GM21423 (cell line): ENCODE results near the gene HK1.

ENCODE experiments used
- ATAC-seq: cut with Tn5 transposase; IDR thresholded peaks from one replicate; pipeline ENCODE4 v1.9.1; 2021; ENCODE audit warnings: mild to moderate bottlenecking, moderate library complexity; ENCODE audit not compliant: unreplicated experiment

Gene HK1

DNA sequence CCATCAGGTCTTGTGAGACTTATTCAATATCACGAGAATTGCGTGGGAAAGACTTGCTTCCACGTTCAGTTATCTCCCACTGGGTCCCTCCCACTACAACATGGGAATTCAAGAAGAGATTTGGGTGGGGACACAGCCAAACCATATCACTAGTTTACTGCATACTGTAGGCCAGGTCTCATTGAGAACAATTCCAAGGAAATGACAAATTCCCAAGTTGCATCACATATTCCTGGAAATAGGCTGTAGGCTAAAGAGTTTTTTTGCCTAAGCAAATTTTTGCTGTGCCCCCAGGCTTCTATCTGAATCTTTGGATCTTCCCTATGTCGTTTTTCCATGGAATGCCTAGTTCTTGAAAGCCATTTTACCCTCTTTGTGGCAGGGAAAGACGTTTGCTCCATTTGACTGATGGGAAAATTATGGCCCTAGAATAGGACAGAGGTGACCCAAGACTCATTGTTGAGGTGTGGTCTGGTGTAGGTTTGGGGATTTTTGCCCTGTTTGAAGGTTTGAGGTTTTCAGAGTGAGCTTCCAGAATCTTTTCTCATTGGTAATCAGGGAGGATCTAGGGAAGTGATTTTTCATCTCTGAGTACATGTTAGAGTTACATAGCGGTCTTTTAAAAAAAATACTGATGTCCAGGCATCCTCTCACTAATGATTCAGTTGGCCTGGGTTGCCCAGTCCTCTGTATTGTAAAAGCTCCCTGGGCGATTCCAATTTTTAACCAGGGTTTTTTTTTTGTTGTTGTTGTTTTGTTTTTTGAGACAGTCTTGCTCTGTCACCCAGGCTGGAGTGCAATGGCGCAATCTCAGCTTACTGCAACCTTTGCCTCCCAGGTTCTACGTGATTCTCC lies 94.1 kb downstream of the HK1 start:
- no peak for ATAC-seq

DNA sequence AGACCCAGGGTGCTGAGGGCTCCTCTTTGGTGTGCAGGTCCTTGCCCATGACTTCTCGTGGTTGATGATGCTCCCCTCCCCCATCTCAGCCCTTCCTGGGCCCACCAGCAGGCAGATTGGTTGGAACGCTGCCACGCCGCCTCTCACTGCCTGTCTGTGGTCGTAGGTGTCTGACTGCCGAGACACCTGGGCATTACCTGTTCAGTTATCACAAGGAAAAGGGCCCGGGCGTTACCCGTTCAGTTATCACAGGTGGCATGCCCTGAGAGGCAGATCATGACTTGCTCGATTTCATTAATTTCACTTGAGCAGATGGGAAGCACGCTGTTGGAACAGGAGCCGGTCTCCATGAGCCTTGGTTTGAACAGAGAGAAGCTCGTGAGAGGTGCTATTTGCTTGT lies 95.9 kb downstream of the HK1 start:
- ATAC-seq = no peak

DNA sequence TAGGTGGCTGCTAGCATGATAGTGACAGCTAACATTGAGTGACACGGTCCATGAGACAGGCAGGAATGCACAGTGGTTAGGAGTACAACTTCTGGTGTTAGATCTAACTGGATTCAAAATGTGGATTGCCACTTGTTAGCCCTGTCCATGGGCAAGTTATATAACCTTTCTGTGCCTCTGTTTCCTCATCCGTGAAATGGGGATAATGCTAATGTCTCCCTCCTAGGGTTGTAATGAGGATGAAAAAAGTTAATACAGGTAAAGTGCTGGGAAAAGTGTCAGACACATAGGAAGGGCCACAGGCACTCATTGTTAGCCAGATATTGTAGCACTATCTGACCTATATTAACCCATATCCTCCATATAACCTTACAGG lies 96.6 kb downstream of the HK1 start:
- ATAC-seq = no peak

DNA sequence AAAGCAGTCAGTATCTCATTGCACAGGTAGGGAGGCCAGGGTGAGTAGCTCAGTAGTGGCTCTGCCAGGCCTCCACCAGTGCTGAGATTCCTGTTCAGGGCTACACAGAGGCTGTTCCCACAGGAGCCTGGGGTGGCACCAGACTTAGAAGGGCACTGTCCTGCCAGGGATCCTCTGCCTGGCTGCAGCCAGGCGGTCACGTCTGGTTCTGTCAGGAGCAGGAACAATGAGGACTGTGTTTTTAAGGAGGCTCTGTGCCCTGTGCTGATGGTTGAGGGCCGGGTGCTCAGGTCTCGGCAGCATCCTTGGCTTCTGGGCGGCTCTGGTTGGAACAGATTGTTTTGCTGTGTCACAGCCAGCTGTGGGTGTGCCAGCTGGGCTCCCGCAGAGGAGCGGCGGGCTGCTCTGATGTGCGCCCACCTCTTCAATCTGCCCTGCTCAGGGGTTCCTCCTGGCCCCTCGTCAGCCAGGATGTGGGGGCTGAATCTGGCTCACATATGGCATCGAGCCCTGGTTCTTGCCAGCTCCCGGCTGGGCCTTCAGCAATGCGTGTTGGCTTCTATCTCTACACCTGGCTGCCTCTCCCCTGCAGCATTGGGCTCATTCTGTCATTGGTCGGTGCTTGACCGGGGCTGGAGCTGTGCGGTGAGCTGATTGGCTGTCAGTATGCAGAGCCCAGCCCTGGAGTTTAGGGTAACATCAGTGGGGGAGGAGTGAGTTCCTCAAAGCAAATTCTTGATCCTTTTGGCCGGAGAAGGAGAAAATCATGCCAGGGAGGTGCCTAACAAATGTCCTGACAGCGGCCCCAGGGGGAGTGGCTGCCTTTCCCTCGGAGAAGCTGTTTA lies 97.2 kb downstream of the HK1 start:
- ATAC-seq = no peak

DNA sequence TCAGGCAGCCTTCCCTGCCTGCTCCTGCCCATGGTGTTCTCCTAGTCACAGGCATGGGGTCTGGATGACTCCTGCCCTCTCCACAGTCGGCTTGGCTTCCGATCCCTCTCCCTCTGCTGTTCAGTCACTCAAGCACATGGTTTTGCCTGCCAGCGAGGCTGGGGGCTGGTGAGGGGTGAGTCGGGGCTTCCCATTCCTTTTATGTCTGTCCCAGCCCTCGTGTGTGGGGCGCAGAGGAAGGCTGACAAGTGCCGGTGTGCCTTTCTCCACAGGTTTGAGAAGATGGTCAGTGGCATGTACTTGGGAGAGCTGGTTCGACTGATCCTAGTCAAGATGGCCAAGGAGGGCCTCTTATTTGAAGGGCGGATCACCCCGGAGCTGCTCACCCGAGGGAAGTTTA lies 98.4 kb downstream of the HK1 start:
- ATAC-seq = no peak

DNA sequence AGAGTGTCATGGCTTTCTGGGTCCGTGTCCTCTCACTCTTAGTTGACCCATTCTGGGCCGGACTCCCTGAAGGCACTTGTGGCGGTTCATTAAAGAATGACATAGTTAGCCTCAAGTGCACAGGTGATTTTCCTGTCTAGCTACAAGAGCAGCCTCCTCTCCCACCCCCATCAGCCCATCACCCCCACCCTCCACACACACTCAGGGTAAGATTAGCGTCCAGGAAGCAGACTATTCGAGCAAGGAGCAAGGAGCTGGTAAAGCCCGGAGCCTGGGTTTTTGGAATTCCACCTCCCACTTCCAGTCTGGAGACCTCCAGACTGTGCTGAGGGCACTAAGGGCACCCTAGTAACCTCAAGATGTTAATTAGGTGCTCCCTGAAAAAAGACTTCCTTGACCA lies 98.9 kb downstream of the HK1 start:
- no peak for ATAC-seq

DNA sequence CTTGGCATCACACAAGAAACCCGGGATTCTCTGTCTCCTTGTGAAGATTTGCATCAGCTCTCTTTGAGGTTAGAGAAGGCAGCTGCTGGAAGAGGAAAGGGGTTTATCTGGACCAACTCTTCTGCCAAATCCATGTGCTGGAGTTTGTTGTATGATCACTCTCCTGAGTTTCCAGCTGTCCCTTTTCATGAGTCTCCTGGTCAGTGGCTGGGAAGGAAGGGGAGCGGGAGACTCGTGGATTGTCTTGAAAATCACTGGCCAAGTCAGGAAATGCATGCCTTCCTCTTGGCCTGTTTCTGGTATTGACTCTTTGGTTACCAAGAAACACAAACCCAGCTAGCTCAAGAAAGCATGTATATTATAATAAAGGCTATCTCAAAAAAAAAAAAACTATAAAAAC lies 99.6 kb downstream of the HK1 start:
- ATAC-seq = no peak

DNA sequence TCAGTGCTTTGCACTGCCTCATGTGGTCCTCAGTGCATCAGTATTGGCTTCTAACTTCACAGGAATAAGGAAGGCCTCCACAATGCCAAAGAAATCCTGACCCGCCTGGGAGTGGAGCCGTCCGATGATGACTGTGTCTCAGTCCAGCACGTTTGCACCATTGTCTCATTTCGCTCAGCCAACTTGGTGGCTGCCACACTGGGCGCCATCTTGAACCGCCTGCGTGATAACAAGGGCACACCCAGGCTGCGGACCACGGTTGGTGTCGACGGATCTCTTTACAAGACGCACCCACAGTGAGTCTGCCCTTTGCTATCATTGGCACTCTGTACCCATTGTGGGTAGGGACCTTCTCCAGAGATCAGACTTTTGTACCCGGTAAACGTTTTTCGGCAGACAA lies 101.5 kb downstream of the HK1 start:
- ATAC-seq = no peak

DNA sequence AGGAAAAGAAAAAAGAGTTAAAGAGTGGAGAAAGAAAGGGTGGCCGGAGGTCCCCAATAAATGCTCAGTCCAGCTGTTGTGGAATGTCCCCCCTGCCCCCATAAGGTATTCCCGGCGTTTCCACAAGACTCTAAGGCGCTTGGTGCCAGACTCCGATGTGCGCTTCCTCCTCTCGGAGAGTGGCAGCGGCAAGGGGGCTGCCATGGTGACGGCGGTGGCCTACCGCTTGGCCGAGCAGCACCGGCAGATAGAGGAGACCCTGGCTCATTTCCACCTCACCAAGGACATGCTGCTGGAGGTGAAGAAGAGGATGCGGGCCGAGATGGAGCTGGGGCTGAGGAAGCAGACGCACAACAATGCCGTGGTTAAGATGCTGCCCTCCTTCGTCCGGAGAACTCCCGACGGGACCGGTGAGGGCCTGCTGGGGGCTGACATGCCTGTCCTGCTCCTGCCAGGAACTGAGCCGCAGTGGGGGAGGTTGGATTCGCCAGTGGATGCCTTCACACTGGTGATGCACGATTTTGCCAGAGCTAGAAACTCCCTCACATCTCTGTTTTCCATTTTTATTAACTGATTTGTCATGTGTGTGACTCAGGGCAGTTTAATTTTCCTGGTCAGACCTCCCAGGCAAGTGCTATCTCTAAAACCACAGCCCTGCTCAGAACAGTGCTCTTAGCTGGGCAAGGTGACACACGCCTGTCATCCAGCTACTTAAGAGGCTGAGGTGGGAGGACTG lies 104.3 kb downstream of the HK1 start:
- ATAC-seq = no peak

DNA sequence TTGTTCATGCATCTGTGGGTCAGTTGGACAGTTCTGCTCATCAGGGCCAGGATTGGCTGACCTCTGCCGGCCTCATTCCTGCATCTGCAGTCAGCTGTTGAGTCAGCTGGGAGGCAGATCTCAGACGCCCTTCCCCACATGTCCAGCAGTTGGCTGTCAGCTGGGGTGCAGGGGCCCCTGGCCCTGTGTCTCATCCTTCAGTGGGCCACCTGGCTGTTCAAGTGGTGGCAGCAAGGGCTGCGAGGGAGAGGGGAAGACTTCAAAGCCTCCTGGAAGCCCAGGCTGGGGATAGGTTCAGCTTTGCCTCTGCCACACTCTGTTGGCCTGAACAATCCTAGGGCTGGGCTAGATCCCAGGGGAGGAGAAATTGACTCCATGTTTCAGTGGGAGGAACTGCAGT lies 105.3 kb downstream of the HK1 start:
- no peak for ATAC-seq

DNA sequence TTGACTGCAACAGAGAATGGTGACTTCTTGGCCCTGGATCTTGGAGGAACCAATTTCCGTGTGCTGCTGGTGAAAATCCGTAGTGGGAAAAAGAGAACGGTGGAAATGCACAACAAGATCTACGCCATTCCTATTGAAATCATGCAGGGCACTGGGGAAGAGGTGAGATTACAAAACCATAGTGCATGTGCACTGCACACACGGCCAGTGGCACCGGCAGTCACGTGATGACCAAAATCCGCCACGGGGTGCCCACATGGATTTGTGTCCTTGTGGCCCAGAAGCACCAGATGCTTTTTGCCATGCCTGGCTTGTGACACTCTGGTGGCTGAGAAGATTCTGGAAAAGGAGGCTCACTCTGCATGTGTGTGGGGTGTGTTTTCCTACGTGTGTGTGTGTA lies 106.0 kb downstream of the HK1 start:
- ATAC-seq = no peak

DNA sequence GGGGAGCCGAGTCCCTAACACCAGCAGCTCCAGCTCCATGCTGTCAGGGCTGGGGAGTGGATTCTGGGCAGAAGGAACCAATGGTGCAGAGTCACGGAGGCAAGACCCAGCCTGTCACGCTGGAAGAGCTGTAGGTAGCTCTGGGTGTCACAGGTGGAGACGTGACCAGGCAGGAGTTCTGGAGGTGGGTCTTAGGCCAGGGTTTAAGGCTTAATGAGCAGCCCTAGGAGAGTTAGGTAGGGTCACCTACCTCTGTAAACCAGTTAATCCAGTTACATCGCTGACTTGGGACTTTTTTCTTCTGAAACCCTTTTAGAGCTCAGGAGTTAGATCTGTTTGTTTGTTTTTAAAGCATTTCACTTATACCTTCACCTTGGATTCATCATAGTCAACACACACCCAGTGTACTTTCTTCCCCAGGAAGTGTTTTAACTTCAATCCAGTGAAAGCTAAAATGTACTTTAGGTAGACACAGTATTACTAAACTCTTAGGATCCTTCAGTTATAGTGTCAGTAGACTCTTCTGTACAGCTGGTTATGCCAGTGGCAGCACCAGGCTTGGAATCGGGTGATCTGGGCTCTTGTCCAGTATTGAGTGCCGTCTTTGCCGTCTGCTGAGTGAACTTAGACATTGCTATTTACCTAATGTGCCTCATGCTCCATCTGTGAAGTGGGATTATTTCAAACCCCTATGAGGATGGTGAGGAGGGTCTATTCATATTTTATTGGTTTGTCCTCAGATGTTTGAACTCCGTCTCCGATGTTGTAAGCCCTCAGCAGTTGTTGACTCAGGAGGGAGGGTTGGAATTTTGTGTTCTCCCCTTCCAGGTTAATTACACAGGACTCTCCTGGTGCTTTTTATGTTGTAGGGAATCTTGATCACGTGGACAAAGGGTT lies 107.4 kb downstream of the HK1 start:
- ATAC-seq = no peak

DNA sequence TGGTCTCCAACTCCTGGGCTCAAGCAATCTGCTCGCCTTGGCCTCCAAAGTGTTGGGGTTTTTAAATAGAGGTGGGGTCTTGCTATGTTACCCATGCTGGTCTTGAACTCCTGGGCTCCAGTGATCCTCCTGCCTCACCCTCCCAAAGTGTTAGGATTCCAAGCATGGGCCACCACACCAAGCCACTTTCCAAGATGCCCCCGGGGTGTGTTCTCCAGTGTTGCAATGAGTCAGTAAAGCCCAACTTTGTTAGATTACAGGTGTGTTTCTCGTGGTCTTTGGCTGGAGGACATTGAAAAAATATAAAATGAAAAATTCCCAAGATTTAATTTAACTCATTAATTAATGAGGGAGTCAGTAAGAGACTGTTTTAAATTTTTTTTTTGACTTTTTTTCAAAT lies 109.2 kb downstream of the HK1 start:
- ATAC-seq = no peak

DNA sequence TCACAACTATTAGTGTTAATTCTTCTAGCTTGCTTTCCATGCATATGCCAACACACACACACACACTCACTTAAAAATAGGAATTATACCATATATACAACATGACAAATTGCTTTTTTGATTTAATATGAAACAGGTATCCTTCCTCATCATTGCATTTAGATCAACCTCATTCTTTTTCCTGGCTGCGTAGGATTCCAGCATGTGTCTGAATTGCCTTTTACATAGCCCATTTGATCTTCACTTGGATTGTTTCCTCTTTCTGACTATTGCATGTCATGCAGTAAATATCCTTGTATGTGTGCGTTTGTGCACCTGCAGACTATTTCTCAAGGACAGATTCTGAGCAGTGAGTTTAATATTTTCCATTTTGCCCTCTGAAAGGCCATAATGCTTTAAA lies 110.2 kb downstream of the HK1 start:
- no peak for ATAC-seq

DNA sequence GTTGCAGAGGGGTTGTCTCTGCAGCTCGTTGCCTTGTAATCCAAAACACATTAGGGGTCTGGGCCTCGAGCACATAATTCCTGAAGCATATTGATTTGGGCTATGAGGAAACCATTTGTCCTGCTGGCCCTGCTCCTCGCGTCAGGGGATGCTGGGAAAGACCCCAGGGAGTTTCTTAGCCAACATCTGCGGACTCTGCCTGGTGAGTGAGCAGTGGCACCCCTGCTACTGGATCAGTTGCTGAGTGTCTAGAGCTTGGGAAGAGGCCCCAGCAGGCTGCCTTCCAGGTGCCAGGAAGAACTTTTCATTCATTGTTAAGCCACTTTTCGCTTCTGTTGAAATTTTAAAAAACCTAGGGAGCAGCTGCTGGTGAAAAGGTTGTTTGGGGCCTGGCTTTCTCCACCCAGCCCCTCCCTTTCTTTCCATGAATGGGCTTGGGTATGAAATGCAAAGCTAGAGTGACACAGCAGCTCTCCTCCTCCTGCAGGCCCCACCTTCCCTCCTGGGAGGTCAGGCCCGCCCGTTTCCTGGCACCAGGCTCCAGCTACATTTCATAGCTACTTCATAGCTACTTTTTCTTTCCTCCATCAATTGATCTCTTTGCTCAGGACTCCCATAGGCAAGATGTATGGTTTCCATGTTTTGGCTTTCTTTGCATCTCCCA lies 111.7 kb downstream of the HK1 start:
- no peak for ATAC-seq

DNA sequence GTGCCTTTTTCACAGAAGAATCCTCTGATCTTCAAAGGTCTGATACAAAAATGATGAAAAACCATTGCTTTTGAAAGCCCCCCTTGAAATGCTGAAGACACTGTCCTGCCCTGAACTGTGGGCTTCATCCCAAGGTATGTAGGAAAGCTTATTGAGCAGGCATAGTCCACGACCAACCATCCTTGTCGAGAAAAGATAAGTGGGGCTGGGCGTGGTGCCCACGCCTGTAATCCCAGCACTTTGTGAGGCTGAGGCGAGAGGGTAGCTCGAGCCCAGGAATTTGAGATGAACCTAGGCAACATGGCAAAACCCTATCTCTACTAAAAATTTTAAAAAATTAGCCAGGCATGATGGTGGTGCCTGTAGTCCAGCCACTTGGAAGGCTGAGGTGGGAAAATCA lies 112.9 kb downstream of the HK1 start:
- no peak for ATAC-seq

DNA sequence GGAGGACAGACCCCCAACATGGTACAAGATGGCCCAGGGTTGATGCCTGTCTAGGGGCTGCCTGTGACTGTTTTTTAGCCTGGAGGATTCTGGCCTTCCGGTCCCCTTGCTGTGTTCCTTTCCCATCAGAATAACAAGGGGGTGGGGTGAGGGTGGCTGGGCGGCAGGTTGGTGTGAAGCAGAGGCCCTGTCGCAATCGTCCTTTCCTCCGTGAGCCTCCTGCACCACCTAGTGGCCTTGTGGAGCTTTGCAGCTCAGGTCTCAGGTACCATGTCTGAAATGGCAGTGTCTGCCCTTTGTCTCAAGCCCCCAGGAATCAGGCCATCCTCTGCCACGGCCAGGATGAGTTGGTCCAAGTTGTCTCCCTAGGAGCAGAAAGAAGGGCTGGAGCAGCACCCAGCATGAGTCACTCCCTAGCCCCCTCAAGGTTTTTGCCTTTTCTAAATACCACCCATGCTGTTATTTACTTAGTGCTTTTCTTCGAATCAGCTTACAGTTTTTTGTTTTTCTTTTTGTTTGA lies 114.2 kb downstream of the HK1 start:
- ATAC-seq = peak; percentile 87

DNA sequence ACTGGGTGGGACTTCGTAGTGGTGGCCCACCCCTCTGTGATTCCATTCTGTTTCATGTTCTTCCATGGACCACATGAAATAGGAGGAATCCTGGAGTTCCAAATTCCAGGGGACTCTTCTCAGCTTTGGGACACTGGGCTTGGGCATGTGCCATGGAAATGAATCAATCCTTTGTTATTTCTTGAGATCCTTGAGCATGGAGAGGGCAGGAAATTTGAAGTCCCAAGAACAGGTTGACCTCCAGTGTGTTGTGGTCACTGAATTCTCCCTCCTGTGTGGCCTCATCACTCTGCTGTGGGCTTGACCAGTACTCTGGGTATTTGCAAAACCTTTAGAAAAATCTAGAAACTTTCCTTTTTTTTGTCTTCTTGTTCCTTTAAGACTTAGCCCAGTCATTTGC lies 115.7 kb downstream of the HK1 start:
- ATAC-seq = no peak

DNA sequence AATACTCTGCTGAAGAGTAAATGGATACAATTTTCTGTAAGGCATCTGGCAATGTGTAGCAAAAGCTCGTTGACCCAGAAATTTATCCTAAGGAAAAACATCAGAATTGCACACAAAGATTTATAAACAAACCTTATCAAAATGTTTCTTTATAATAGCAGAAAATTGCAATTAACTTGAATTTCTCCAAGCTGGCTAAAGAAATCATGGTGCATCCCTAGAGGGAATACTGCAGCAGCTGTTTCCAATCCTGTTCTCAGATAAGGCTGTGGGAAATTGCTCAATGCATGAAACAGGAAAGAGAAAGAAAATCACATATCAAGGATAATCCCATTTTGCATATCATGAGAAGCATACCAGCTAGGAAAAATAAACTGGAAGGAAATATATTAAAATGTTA lies 119.7 kb downstream of the HK1 start:
- no peak for ATAC-seq

DNA sequence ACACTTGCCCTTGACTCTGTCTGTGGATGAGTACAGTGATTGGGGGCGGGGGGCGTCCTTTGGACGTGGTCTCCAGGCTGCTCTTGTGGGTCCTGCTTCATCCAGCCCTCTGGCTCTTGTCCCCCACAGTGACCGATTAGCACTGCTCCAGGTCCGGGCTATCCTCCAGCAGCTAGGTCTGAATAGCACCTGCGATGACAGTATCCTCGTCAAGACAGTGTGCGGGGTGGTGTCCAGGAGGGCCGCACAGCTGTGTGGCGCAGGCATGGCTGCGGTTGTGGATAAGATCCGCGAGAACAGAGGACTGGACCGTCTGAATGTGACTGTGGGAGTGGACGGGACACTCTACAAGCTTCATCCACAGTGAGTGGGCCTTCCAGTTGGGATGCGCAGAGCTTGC lies 120.2 kb downstream of the HK1 start:
- no peak for ATAC-seq
